ENCODE measurements around the gene SGSM1. TPM values are rescaled to one million over a fixed set of nuclear protein-coding genes. Genes with fewer than 3 reads are reported as not detected.

Gene SGSM1
- total and polyA plus RNA-seq, 10 of the 15 experiments (the other 5 are each of a cell fraction or from before 2014, with no cell fraction given), result not detected

DNA sequence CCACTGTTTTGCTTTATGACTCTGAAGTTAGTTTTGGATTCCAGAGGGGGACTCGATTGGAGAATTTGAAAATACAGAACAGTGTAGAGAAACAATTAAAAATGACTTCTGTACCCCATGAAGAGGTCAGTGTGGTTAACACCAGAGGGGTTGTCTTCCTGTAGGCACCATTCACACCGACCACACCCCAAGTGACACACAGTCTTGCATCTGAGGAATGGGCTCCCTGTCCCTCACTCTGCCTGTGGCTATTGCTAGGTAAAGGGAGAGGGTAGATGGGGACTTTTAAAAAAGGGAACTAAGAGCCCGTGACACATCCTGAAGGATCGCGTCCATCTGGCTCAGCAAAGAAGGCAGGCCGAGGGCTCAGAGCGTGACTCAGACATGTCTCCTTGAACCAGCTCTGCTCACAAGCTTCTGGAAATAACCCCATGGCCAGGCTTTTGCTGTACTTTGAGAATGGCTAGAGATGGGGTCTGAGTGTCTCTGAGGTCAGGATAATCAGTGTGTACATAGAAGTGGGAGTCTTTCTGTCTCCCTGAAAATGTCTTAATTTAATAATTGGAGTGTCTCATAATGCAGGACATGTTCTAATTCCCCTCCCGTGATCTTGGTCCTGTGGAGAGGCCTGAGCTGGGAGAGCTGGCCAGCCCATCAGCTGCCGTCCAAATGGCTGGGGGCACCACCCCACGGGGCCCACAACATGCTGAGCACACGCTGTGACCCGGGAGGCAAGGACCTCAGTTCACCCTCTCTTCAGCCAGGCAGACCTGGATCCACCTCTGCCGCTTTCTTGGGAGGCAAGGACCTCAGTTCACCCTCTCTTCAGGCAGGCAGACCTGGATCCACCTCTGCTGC is 39.3 kb downstream of the SGSM1 start:
- ChIA-PET CTCF (no interaction called here), SMC1A (ENCODE audit: uncharacterized antibody, unreplicated experiment) (interaction anchor here (0.7 kb wide), 1 partner anchor 419 kb away, joined by 3 read pairs; no protein-coding TSS in a partner anchor), POLR2A (no interaction called here), RAD21 (ENCODE audit: unreplicated experiment) (no interaction called here)
- intact Hi-C loops (cut with micrococcal nuclease; ENCODE audit: unreplicated experiment) (no loop called here), in situ Hi-C loops (cut with MboI) (no loop called here)
- WGBS (ENCODE audit: insufficient coverage, insufficient replicate concordance, low lambda C conversion rate, missing lambda C conversion rate), result 3% methylated on average over 13 of the region's 13 CpGs
- Histone ChIP-seq H3K4me2 (ENCODE audit: control insufficient read depth, insufficient read depth) (no peak overlapping the region), H3K9ac (ENCODE audit: control insufficient read depth, insufficient read depth, low read length) (no peak overlapping the region), H3K36me3 (ENCODE audit: control insufficient read depth in 2 of 2, insufficient read depth in 2 of 2, low read length in 1 of 2) (no peaks in the 10 kb centered on the region), H3K79me2 (ENCODE audit: control insufficient read depth, insufficient read depth, low read length) (no peaks in the 10 kb centered on the region), H3K27ac (ENCODE audit: control insufficient read depth, insufficient read depth) (no peak overlapping the region), H3K27me3 (replicated peaks in 1 of 2; ENCODE audit: control insufficient read depth in 2 of 2, insufficient read depth in 2 of 2, low read length in 1 of 2) (no peaks in the 10 kb centered on the region; a peak in 1 of 4 replicates), H3K4me1 (ENCODE audit: control insufficient read depth, insufficient read depth, low read length) (no peaks in the 10 kb centered on the region), H3K4me3 (no peak overlapping the region), H4K20me1 (ENCODE audit: control insufficient read depth, insufficient read depth) (no peaks in the 10 kb centered on the region), H2AFZ (ENCODE audit: control insufficient read depth, low read depth, low read length) (no peak overlapping the region), H3K9me3 (replicated peaks; ENCODE audit: control insufficient read depth, insufficient read depth, low read length) (no peaks in the 10 kb centered on the region)
- ATAC-seq, result no peak; the same call in 1 of the 3 replicates
- TF ChIP-seq TAF1 (IDR thresholded peaks at IDR 0.05; ENCODE audit: borderline replicate concordance, low read depth, low read length), result no peak
- TF ChIP-seq CBX3 (IDR thresholded peaks at IDR 0.05; ENCODE audit: borderline replicate concordance, low read depth), result no peak
- TF ChIP-seq SPI1 (IDR thresholded peaks at IDR 0.05; ENCODE audit: borderline replicate concordance, insufficient read depth, low read depth, low read length), result no peak
- TF ChIP-seq, protein P1, sequence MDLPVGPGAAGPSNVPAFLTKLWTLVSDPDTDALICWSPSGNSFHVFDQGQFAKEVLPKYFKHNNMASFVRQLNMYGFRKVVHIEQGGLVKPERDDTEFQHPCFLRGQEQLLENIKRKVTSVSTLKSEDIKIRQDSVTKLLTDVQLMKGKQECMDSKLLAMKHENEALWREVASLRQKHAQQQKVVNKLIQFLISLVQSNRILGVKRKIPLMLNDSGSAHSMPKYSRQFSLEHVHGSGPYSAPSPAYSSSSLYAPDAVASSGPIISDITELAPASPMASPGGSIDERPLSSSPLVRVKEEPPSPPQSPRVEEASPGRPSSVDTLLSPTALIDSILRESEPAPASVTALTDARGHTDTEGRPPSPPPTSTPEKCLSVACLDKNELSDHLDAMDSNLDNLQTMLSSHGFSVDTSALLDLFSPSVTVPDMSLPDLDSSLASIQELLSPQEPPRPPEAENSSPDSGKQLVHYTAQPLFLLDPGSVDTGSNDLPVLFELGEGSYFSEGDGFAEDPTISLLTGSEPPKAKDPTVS (IDR thresholded peaks at IDR 0.05; ENCODE audit: low read depth, low read length), result no peak
- no peak for TF ChIP-seq BRCA1 (IDR thresholded peaks at IDR 0.05; ENCODE audit: low read depth, low read length)
- TF ChIP-seq LARP7 (IDR thresholded peaks at IDR 0.05), result no peak
- TF ChIP-seq WRNIP1 (IDR thresholded peaks at IDR 0.05; ENCODE audit: borderline replicate concordance, low read depth, low read length), result no peak
- no peak for TF ChIP-seq SREBF2 (IDR thresholded peaks at IDR 0.05; ENCODE audit: low read length)
- no peak for TF ChIP-seq MXI1 (IDR thresholded peaks at IDR 0.05; ENCODE audit: low read depth, low read length)
- no peak for TF ChIP-seq ZSCAN29 (IDR thresholded peaks at IDR 0.05)
- TF ChIP-seq CHD4 (IDR thresholded peaks at IDR 0.05), result no peak
- no peak for TF ChIP-seq CHD1 (IDR thresholded peaks at IDR 0.05; ENCODE audit: low read depth, low read length)
- TF ChIP-seq, protein P2, sequence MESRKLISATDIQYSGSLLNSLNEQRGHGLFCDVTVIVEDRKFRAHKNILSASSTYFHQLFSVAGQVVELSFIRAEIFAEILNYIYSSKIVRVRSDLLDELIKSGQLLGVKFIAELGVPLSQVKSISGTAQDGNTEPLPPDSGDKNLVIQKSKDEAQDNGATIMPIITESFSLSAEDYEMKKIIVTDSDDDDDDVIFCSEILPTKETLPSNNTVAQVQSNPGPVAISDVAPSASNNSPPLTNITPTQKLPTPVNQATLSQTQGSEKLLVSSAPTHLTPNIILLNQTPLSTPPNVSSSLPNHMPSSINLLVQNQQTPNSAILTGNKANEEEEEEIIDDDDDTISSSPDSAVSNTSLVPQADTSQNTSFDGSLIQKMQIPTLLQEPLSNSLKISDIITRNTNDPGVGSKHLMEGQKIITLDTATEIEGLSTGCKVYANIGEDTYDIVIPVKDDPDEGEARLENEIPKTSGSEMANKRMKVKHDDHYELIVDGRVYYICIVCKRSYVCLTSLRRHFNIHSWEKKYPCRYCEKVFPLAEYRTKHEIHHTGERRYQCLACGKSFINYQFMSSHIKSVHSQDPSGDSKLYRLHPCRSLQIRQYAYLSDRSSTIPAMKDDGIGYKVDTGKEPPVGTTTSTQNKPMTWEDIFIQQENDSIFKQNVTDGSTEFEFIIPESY (IDR thresholded peaks at IDR 0.05), result no peak
- TF ChIP-seq IKZF2 (IDR thresholded peaks at IDR 0.05), result no peak
- BruUV-seq (replicated peaks), result no TSS peak
- FAIRE-seq, result no peak
- DNase-seq (ENCODE audit: low read depth, low spot score), result no peak

Data from GM12878 (cell line).